HG03280 (cell line): ENCODE data around the gene NPAS2.

Experiments
- ATAC-seq: cut with Tn5 transposase; IDR thresholded peaks from one replicate; pipeline ENCODE4 v1.9.1; 2021; ENCODE audit warnings: mild to moderate bottlenecking, moderate library complexity; ENCODE audit not compliant: unreplicated experiment

NPAS2 gene

GRCh38 chr2:100902817-100903405, 83.0 kb downstream of the NPAS2 start:
- ATAC-seq = no peak

GRCh38 chr2:100903534-100904258, 83.8 kb downstream of the NPAS2 start:
- no peak for ATAC-seq

GRCh38 chr2:100905132-100905805, 85.3 kb downstream of the NPAS2 start:
- no peak for ATAC-seq

GRCh38 chr2:100906131-100906530, 86.2 kb downstream of the NPAS2 start:
- no peak for ATAC-seq

- ATAC-seq = no peak
Measured at GRCh38 chr2:100906679-100907078, 86.7 kb downstream of the NPAS2 start.

GRCh38 chr2:100907832-100908231, 87.9 kb downstream of the NPAS2 start:
- no peak for ATAC-seq

- ATAC-seq = no peak
Measured at GRCh38 chr2:100909534-100910081, 89.7 kb downstream of the NPAS2 start.

GRCh38 chr2:100910111-100910510, 90.2 kb downstream of the NPAS2 start:
- ATAC-seq = no peak

- no peak for ATAC-seq
Measured at GRCh38 chr2:100919316-100919715, 99.4 kb downstream of the NPAS2 start.

GRCh38 chr2:100921685-100922161, 101.8 kb downstream of the NPAS2 start:
- ATAC-seq = no peak

GRCh38 chr2:100923461-100924060, 103.6 kb downstream of the NPAS2 start:
- no peak for ATAC-seq

GRCh38 chr2:100924122-100924519, 104.2 kb downstream of the NPAS2 start:
- ATAC-seq = no peak

- ATAC-seq = peak; percentile 79
Measured at GRCh38 chr2:100924520-100925451, 104.8 kb downstream of the NPAS2 start.

- ATAC-seq = no peak
Measured at GRCh38 chr2:100928235-100928634, 108.3 kb downstream of the NPAS2 start.

GRCh38 chr2:100929147-100929546, 109.2 kb downstream of the NPAS2 start:
- no peak for ATAC-seq

GRCh38 chr2:100934504-100935371, 114.8 kb downstream of the NPAS2 start:
- no peak for ATAC-seq

GRCh38 chr2:100935372-100935752, 115.4 kb downstream of the NPAS2 start:
- no peak for ATAC-seq

- ATAC-seq = no peak
Measured at GRCh38 chr2:100936070-100936741, 116.3 kb downstream of the NPAS2 start.
